ENCODE results near the gene TPP1.

DNA sequence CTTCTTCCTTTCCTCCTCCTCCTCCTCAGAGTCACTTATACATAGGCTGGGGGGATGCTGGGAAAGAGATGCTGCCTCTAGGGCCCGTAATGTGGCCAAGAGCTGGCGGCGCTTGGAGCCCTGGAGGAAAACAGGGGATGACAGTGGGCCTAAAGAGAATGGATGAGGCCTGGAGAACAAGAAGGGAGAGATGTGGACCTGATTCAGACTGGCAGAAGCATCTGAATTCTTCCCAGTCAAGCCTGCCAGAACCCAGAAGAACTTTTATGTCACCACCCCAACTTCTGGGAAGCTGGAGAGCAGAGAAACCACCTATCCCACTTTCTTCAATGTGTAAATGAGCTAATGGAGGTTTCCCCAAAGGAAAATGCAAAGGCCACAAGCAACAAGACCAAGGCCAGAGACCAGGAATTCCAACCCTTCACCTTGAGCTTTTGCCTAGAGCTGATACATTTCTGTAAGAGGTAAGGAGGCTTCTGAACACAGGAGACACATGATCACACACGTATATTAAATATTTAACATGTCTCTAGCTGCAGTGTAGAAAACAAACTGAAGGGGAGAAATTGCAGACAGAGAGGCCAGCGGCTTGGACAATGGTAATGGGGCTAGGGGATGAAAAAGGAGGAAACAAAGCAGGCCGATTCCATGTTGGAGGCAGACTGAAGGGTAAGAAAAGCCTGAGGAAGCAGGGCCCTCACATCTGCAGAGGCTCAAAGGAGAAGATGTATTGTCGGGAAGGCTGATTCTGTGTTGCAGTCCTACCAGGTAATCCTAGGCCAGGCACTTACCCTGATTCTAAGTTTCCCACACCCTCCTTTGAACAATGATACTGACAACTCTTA, 16.9 kb downstream of the TPP1 start:
- TF ChIP-seq, protein P1, sequence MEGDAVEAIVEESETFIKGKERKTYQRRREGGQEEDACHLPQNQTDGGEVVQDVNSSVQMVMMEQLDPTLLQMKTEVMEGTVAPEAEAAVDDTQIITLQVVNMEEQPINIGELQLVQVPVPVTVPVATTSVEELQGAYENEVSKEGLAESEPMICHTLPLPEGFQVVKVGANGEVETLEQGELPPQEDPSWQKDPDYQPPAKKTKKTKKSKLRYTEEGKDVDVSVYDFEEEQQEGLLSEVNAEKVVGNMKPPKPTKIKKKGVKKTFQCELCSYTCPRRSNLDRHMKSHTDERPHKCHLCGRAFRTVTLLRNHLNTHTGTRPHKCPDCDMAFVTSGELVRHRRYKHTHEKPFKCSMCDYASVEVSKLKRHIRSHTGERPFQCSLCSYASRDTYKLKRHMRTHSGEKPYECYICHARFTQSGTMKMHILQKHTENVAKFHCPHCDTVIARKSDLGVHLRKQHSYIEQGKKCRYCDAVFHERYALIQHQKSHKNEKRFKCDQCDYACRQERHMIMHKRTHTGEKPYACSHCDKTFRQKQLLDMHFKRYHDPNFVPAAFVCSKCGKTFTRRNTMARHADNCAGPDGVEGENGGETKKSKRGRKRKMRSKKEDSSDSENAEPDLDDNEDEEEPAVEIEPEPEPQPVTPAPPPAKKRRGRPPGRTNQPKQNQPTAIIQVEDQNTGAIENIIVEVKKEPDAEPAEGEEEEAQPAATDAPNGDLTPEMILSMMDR (IDR thresholded peaks at IDR 0.05; ENCODE audit: low read depth, low read length, missing input control) = no peak
- TF ChIP-seq RAD21 (IDR thresholded peaks at IDR 0.05) (no peak), RXRA (IDR thresholded peaks at IDR 0.05) (no peak), JUND (IDR thresholded peaks at IDR 0.05) (no peak), YY1 (IDR thresholded peaks at IDR 0.05) (no peak), TAF1 (conservative IDR thresholded peaks at IDR 0.05) (no peak), EGR1 (IDR thresholded peaks at IDR 0.05; ENCODE audit: low read depth in 2 of 2) (no peak), MAX (IDR thresholded peaks at IDR 0.05) (no peak), SP1 (IDR thresholded peaks at IDR 0.05) (no peak), GABPA (IDR thresholded peaks at IDR 0.05 in 1 of 2, conservative IDR thresholded peaks at IDR 0.05 in 1 of 2) (no peak), HNF4G (IDR thresholded peaks at IDR 0.05) (no peak), ZBTB33 (IDR thresholded peaks at IDR 0.05) (no peak)
- TF ChIP-seq, protein P2, sequence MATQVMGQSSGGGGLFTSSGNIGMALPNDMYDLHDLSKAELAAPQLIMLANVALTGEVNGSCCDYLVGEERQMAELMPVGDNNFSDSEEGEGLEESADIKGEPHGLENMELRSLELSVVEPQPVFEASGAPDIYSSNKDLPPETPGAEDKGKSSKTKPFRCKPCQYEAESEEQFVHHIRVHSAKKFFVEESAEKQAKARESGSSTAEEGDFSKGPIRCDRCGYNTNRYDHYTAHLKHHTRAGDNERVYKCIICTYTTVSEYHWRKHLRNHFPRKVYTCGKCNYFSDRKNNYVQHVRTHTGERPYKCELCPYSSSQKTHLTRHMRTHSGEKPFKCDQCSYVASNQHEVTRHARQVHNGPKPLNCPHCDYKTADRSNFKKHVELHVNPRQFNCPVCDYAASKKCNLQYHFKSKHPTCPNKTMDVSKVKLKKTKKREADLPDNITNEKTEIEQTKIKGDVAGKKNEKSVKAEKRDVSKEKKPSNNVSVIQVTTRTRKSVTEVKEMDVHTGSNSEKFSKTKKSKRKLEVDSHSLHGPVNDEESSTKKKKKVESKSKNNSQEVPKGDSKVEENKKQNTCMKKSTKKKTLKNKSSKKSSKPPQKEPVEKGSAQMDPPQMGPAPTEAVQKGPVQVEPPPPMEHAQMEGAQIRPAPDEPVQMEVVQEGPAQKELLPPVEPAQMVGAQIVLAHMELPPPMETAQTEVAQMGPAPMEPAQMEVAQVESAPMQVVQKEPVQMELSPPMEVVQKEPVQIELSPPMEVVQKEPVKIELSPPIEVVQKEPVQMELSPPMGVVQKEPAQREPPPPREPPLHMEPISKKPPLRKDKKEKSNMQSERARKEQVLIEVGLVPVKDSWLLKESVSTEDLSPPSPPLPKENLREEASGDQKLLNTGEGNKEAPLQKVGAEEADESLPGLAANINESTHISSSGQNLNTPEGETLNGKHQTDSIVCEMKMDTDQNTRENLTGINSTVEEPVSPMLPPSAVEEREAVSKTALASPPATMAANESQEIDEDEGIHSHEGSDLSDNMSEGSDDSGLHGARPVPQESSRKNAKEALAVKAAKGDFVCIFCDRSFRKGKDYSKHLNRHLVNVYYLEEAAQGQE (IDR thresholded peaks at IDR 0.05) = no peak

All from liver (tissue), 3 donors.